ENCODE data around the gene ISG20. TPM values are rescaled to one million over a fixed set of nuclear protein-coding genes. Genes with fewer than 3 reads are reported as not detected.
A peak's percentile ranks its signal among the peaks of the same experiment; 100 is the strongest.

ISG20 gene
- total RNA-seq, 1 donor from 2014 or later, result 17.3 TPM

GRCh38 chr15:88701561-88702095 is 62.8 kb downstream of the ISG20 start:
- H3K4me3 ChIP-seq (ENCODE audit: low read depth, low read length), result no peak overlapping the region
- TF ChIP-seq, protein P1, sequence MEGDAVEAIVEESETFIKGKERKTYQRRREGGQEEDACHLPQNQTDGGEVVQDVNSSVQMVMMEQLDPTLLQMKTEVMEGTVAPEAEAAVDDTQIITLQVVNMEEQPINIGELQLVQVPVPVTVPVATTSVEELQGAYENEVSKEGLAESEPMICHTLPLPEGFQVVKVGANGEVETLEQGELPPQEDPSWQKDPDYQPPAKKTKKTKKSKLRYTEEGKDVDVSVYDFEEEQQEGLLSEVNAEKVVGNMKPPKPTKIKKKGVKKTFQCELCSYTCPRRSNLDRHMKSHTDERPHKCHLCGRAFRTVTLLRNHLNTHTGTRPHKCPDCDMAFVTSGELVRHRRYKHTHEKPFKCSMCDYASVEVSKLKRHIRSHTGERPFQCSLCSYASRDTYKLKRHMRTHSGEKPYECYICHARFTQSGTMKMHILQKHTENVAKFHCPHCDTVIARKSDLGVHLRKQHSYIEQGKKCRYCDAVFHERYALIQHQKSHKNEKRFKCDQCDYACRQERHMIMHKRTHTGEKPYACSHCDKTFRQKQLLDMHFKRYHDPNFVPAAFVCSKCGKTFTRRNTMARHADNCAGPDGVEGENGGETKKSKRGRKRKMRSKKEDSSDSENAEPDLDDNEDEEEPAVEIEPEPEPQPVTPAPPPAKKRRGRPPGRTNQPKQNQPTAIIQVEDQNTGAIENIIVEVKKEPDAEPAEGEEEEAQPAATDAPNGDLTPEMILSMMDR (conservative IDR thresholded peaks at IDR 0.05; ENCODE audit: low read depth, low read length), result peak; percentile 16
- DNase-seq (ENCODE audit: low read depth), result no peak

DNA sequence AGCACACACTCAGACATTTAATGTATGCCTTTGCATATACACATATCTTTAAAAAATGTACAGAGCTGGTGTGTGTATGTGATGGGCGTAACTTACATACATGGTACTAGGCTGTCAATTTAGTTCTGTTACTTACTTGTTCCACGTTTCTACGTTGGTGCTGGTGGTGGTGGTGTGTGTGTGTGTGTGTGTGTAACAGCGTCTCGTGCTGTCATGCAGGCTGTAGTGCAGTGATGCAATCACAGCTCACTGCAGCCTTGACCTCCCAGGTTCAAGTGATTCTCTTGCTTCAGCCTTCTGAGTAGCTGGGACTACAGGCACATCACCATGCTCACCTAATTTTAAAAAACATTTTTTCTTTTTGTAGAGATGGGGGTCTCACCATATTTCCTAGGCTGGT is 64.2 kb downstream of the ISG20 start:
- TF ChIP-seq, protein P1 (conservative IDR thresholded peaks at IDR 0.05; ENCODE audit: low read depth, low read length), result no peak
- H3K4me3 ChIP-seq (ENCODE audit: low read depth, low read length), result no peak overlapping the region
- no peak for DNase-seq (ENCODE audit: low read depth)

GRCh38 chr15:88703533-88703932 is 64.7 kb downstream of the ISG20 start:
- TF ChIP-seq, protein P1 (conservative IDR thresholded peaks at IDR 0.05; ENCODE audit: low read depth, low read length), result no peak
- DNase-seq (ENCODE audit: low read depth), result no peak
- no peak overlapping the region for H3K4me3 ChIP-seq (ENCODE audit: low read depth, low read length)

- TF ChIP-seq, protein P1 (conservative IDR thresholded peaks at IDR 0.05; ENCODE audit: low read depth, low read length), result no peak
- no peak for DNase-seq (ENCODE audit: low read depth)
- H3K4me3 ChIP-seq (ENCODE audit: low read depth, low read length), result peak overlapping the region; percentile 49
These were observed 66.3 kb downstream of the ISG20 start for GRCh38 chr15:88704791-88705768.

- DNase-seq (ENCODE audit: low read depth), result no peak
- TF ChIP-seq, protein P1 (conservative IDR thresholded peaks at IDR 0.05; ENCODE audit: low read depth, low read length), result no peak
- H3K4me3 ChIP-seq (ENCODE audit: low read depth, low read length), result peak overlapping the region; percentile 49
These were observed 67.0 kb downstream of the ISG20 start for GRCh38 chr15:88705769-88706165.

Other genes starting within 250 kb of the ISG20 start
- 30.4 and 34.7 TPM in 2 replicates for gene MRPL46, start 171.6 kb upstream of the ISG20 start, total RNA-seq
- 32.3 and 48.6 TPM in 2 replicates for gene MRPS11, start 171.3 kb upstream of the ISG20 start, total RNA-seq
- 4.0 and 4.3 TPM in 2 replicates for gene DET1, start 92.3 kb upstream of the ISG20 start, total RNA-seq
- gene AEN, start 17.7 kb upstream of the ISG20 start, total RNA-seq, result 58.8 and 61.9 TPM in 2 replicates
- gene ACAN, start 164.4 kb downstream of the ISG20 start, total RNA-seq, result not detected in 2 replicates